BJ (cell line): ENCODE measurements around the gene KCTD6. TPM values are rescaled to one million over a fixed set of nuclear protein-coding genes. Genes with fewer than 3 reads are reported as not detected.

Experiments used
- CTCF ChIA-PET: fragments of 350-600 bp; formaldehyde crosslinking; extraction: SDS; loops from one replicate; lab custom pipeline; 2021; ENCODE audit warnings: antibody characterized with exemption, inconsistent platforms; lab: Yijun Ruan, JAX
- POLR2A ChIA-PET: fragments of 300-600 bp; sonication (Branson Sonifier 250); formaldehyde crosslinking; extraction: SDS; loops from one replicate; lab custom pipeline; 2021; ENCODE audit warnings: antibody characterized with exemption; lab: Charles Lee
- DNase-seq: peaks from one replicate; pipeline ENCODE4 v3.0.0-alpha.2; 2011; ENCODE audit warnings: low read depth
- H3K27me3 ChIP-seq: 2 replicates; pipeline ENCODE4 v1.6.0; 2011; ENCODE audit warnings: low read length; ENCODE audit not compliant: control insufficient read depth, insufficient read depth
- H3K36me3 ChIP-seq: 2 replicates; pipeline ENCODE4 v1.5.1; 2011; ENCODE audit warnings: low read length; ENCODE audit not compliant: control insufficient read depth, insufficient read depth
- H3K4me3 ChIP-seq: 2 replicates; pipeline ENCODE4 v1.5.1; 2011; ENCODE audit warnings: low read depth, mild to moderate bottlenecking, control low read depth, low read length
- polyA plus RNA-seq: library from polyadenylated mRNA; depleted of rRNA; stranded (reverse); fragments of >200 nt; gene quantifications from 2 replicates; pipeline ENCODE4 v1.2.3, GENCODE V29; 2011
- TF ChIP-seq, protein P1 (sequence below): IDR thresholded peaks from 2 replicates; pipeline ENCODE4 v1.5.1; 2011; ENCODE audit warnings: low read depth, mild to moderate bottlenecking, control low read depth, inconsistent platforms, low read length, moderate library complexity; ENCODE audit not compliant: insufficient read depth

Gene KCTD6
- polyA plus RNA-seq, 1 experiment, result 5.1 TPM

DNA sequence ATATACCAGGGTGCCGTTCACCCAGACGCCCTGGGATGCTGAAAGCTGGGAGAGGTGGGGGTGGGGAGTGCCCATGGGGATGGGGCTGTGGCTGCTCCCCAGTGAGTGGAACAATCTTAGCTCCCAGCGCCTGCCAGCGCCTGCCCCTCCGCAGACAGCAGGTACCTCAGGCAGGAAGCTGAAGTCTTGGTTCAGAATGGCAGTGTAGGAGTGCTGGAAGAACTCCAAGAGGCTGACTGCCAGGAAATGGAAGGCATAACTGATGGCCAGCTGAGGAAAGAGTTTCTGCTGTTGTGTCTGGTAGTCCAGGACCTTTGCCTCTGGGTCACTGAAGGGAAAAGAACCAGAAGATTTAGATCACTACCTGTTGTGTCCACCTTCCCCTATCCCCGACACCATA is 36.7 kb downstream of the KCTD6 start:
- Histone ChIP-seq H3K27me3 (no peaks in the 10 kb centered on the region), H3K4me3 (no peak overlapping the region), H3K36me3 (peaks cover 2% of the 10 kb centered on the region)
- ChIA-PET CTCF (interaction anchor here (0.9 to 1.6 kb wide), 11 partner anchors 8 to 223 kb away, joined by 3 to 7 read pairs (median 4); partner anchors contain the start of genes ACOX2, HTD2 and RPP14), POLR2A (no interaction called here)
- DNase-seq, result no peak
- TF ChIP-seq, protein P1, sequence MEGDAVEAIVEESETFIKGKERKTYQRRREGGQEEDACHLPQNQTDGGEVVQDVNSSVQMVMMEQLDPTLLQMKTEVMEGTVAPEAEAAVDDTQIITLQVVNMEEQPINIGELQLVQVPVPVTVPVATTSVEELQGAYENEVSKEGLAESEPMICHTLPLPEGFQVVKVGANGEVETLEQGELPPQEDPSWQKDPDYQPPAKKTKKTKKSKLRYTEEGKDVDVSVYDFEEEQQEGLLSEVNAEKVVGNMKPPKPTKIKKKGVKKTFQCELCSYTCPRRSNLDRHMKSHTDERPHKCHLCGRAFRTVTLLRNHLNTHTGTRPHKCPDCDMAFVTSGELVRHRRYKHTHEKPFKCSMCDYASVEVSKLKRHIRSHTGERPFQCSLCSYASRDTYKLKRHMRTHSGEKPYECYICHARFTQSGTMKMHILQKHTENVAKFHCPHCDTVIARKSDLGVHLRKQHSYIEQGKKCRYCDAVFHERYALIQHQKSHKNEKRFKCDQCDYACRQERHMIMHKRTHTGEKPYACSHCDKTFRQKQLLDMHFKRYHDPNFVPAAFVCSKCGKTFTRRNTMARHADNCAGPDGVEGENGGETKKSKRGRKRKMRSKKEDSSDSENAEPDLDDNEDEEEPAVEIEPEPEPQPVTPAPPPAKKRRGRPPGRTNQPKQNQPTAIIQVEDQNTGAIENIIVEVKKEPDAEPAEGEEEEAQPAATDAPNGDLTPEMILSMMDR, result no peak

DNA sequence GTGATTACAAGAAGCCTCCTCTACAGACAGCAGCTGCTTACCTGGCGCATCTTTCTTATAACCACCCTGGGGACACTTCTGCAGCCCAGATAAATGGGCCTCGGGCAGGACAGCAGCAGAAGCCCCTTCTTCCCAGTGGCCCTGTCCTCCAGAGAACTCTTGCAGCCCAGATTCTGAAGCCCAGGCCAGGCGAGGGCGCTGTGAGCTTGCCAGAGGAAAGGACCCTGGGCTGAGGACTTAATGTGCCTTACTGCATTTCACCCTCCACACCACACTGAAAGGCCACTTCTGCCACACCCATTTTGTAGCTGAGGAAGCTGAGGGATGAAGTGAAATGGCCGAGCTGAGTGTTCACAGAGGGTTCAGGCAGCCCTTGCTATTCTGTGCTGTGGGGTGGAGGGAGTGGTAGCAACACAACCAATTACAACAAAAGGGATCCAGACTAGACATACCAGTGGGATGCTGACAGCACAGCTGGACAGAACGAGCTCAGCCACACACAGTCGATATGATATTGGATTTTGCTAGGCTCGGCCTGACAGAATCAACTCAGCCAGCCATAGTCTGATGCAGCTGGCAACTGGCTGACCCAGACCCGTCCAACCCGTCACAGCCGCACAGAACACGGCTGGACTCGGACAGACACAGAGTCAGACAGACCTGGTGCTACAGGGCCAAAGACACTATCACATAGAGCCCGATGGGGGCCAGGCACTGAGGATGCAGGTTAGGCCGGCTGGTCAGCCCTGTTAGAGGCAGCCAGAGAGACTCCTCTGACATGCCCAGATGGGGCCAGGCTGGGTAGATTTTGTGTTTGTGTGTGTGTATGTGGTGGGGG is 37.8 kb downstream of the KCTD6 start:
- Histone ChIP-seq H3K4me3 (no peak overlapping the region), H3K27me3 (no peaks in the 10 kb centered on the region), H3K36me3 (no peaks in the 10 kb centered on the region; the same call in 1 of the 2 replicates)
- ChIA-PET POLR2A (no interaction called here), CTCF (interaction anchor here (0.9 to 1.6 kb wide), 5 partner anchors 8 to 223 kb away, joined by 3 to 4 read pairs (median 4); partner anchors contain the start of gene HTD2)
- TF ChIP-seq, protein P1, result peak; percentile 34; the same call in 1 of the 2 replicates
- DNase-seq, result no peak

DNA sequence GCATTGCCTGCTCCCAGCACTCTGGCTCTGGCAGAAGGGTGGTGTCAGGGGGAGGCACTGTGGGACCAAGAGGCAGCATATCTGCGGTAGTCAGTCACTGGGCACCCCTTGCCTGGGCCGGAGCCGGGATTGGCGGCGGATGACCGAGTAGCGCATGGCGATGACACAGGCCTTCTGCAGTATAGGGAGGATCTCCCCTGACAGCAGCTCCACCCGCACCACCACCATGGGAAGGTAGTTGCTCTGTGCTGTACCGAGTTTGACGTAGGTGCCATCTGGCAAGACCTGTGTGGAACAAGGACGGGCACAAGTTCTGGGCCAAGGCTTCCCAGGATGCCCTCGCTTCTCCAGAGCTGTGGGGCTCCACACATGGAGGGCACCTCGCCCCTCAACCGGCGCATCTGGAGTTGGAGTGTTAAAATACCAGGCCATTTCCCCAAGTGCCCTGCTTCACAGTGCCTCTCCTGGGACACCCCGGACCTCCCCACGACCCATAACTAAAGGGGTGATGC is 38.5 kb downstream of the KCTD6 start:
- Histone ChIP-seq H3K4me3 (no peak overlapping the region), H3K36me3 (no peaks in the 10 kb centered on the region; the same call in 1 of the 2 replicates), H3K27me3 (no peaks in the 10 kb centered on the region)
- ChIA-PET CTCF (interaction anchor here (0.6 to 9.8 kb wide), 6 partner anchors 27 to 222 kb away, joined by 3 to 69 read pairs (median 3); partner anchors contain the start of genes HTD2 and RPP14), POLR2A (no interaction called here)
- TF ChIP-seq, protein P1, result no peak
- no peak for DNase-seq

DNA sequence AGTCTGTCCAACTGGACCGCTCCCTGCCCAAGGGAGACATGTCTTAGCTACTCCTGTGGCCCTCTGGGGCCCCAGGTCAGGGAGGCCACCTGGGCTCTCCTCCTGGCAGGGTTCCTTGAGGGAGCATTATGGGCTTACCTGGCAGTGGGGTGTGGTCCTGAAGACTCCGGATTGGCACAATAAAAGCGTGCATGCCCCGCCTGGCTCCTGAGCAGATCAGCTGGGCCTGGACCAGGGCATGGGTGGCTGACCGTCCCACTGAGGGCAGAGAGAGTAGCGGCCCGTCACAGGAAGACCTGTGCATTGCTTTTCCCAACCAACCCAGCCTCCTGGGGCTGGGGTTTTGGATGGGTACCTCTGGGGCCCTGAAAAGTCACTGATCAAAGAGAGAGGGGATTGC is 39.7 kb downstream of the KCTD6 start:
- no peaks in the 10 kb centered on the region for H3K27me3 ChIP-seq
- DNase-seq, result no peak
- H3K36me3 ChIP-seq, result no peaks in the 10 kb centered on the region; the same call in 1 of the 2 replicates
- ChIA-PET POLR2A (no interaction called here), CTCF (interaction anchor here (0.6 to 9.8 kb wide), 14 partner anchors 9 to 223 kb away, joined by 3 to 69 read pairs (median 4); partner anchors contain the start of genes HTD2, KCTD6 and RPP14)
- H3K4me3 ChIP-seq, result no peak overlapping the region
- TF ChIP-seq, protein P1, result no peak

DNA sequence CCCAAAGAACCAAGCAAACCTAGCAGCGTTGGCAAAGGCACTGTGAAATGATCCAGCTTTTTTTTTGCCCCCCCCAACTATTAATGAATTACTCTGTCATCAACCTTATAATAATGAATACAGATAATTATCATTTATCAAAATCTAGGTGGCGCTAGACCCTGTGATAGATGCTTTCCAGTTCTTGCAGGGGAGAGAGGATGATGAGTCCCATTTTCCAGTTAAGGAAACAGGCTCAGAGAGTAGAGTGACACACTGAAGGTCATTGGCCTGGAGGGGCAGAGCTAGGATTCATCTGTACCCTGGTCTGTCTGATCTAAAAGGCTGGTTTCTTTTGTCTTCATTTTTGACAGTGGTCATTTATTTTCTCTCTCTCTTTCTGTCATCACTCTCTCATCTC is 40.1 kb downstream of the KCTD6 start:
- H3K27me3 ChIP-seq, result no peaks in the 10 kb centered on the region
- TF ChIP-seq, protein P1, result no peak
- DNase-seq, result no peak
- no peaks in the 10 kb centered on the region; the same call in 1 of the 2 replicates for H3K36me3 ChIP-seq
- ChIA-PET CTCF (interaction anchor here (0.6 to 9.8 kb wide), 11 partner anchors 8 to 224 kb away, joined by 3 to 69 read pairs (median 4); partner anchors contain the start of genes HTD2, KCTD6 and RPP14), POLR2A (no interaction called here)
- no peak overlapping the region for H3K4me3 ChIP-seq
